PFSK-1 (cell line): ENCODE data around the gene LAMC3.

Experiments used
- FOXP2 ChIP-seq: optimal IDR thresholded peaks from 2 replicates; pipeline ENCODE3; 2011; ENCODE audit warnings: borderline replicate concordance, control low read depth, inconsistent platforms; ENCODE audit not compliant: insufficient read depth; ENCODE audit errors: extremely low read length, extremely low read depth
- POLR2AphosphoS5 ChIP-seq: IDR thresholded peaks from 2 replicates; pipeline ENCODE4 v1.6.1; 2012; ENCODE audit warnings: low read depth, mild to moderate bottlenecking, control low read depth, low read length, moderate library complexity
- REST ChIP-seq, 2 experiments: IDR thresholded peaks; 2 replicates each; pipeline versions ENCODE4 v1.6.1 to v1.8.0; 2011 to 2012; ENCODE audit warnings: low read depth in 2 of 2, low read length in 2 of 2, control low read depth in 1 of 2, inconsistent platforms in 1 of 2, mild to moderate bottlenecking in 1 of 2, moderate library complexity in 1 of 2; ENCODE audit not compliant: insufficient read depth in 1 of 2
- SIN3A ChIP-seq: IDR thresholded peaks from 2 replicates; pipeline ENCODE4 v1.6.1; 2012; ENCODE audit warnings: mild to moderate bottlenecking, low read length, moderate library complexity, borderline replicate concordance; ENCODE audit not compliant: insufficient read depth
- TAF1 ChIP-seq: IDR thresholded peaks from 2 replicates; pipeline ENCODE4 v1.6.1; 2012; ENCODE audit warnings: low read length, control low read depth, borderline replicate concordance; ENCODE audit not compliant: insufficient read depth

LAMC3 gene

GRCh38 chr9:131013015-131013755 is 4.2 kb downstream of the LAMC3 start:
- TF ChIP-seq REST (IDR thresholded peaks at IDR 0.05; ENCODE audit: insufficient read depth in 1 of 2, low read depth in 2 of 2, low read length in 2 of 2) = no peak
- TF ChIP-seq TAF1 = no peak
- TF ChIP-seq FOXP2 = no peak
- TF ChIP-seq SIN3A = no peak
- TF ChIP-seq POLR2AphosphoS5 = no peak

GRCh38 chr9:131013771-131014676 is 5.0 kb downstream of the LAMC3 start:
- TF ChIP-seq SIN3A = no peak
- no peak for TF ChIP-seq TAF1
- no peak for TF ChIP-seq POLR2AphosphoS5
- TF ChIP-seq REST (IDR thresholded peaks at IDR 0.05; ENCODE audit: insufficient read depth in 1 of 2, low read depth in 2 of 2, low read length in 2 of 2) = no peak
- TF ChIP-seq FOXP2 = no peak

- no peak for TF ChIP-seq SIN3A
- TF ChIP-seq TAF1 = no peak
- no peak for TF ChIP-seq POLR2AphosphoS5
- TF ChIP-seq FOXP2 = no peak
- no peak for TF ChIP-seq REST (IDR thresholded peaks at IDR 0.05; ENCODE audit: insufficient read depth in 1 of 2, low read depth in 2 of 2, low read length in 2 of 2)
Observed at GRCh38 chr9:131015112-131015511, 6.1 kb downstream of the LAMC3 start.

- TF ChIP-seq TAF1 (no peak), SIN3A (no peak), POLR2AphosphoS5 (no peak), REST (IDR thresholded peaks at IDR 0.05; ENCODE audit: insufficient read depth in 1 of 2, low read depth in 2 of 2, low read length in 2 of 2) (no peak), FOXP2 (no peak)
Observed at GRCh38 chr9:131015876-131016397, 7.0 kb downstream of the LAMC3 start.
